ENCODE results near the gene SNRNP25.
A peak's percentile ranks its signal among the peaks of the same experiment; 100 is the strongest.

The SNRNP25 gene

GRCh38 chr16:78444-79150, 25.0 kb downstream of the SNRNP25 start:
- peak; percentile 37 for DNase-seq

GRCh38 chr16:79151-80054, 25.8 kb downstream of the SNRNP25 start:
- no peak for DNase-seq

GRCh38 chr16:83060-83603, 29.5 kb downstream of the SNRNP25 start:
- no peak for DNase-seq

- DNase-seq, result no peak
Measured at GRCh38 chr16:83781-84615, 30.4 kb downstream of the SNRNP25 start.

GRCh38 chr16:84718-85406, 31.2 kb downstream of the SNRNP25 start:
- DNase-seq, result peak; percentile 75

- no peak for DNase-seq
Measured at GRCh38 chr16:85407-85782, 31.8 kb downstream of the SNRNP25 start.

GRCh38 chr16:85865-86264, 32.2 kb downstream of the SNRNP25 start:
- no peak for DNase-seq

GRCh38 chr16:86483-86952, 32.9 kb downstream of the SNRNP25 start:
- no peak for DNase-seq

- DNase-seq, result no peak
Measured at GRCh38 chr16:88613-89012, 35.0 kb downstream of the SNRNP25 start.

GRCh38 chr16:89391-90302, 36.0 kb downstream of the SNRNP25 start:
- DNase-seq, result no peak

- DNase-seq, result no peak
Measured at GRCh38 chr16:91484-91883, 37.9 kb downstream of the SNRNP25 start.

- no peak for DNase-seq
Measured at GRCh38 chr16:92431-93339, 39.1 kb downstream of the SNRNP25 start.

- no peak for DNase-seq
Measured at GRCh38 chr16:94918-95265, 41.3 kb downstream of the SNRNP25 start.

- peak; percentile 91 for DNase-seq
Measured at GRCh38 chr16:96935-97381, 43.3 kb downstream of the SNRNP25 start.

- DNase-seq, result no peak
Measured at GRCh38 chr16:97822-98221, 44.2 kb downstream of the SNRNP25 start.

- no peak for DNase-seq
Measured at GRCh38 chr16:100989-101388, 47.4 kb downstream of the SNRNP25 start.

- DNase-seq, result no peak
Measured at GRCh38 chr16:101586-101985, 48.0 kb downstream of the SNRNP25 start.

- DNase-seq, result no peak
Measured at GRCh38 chr16:102060-102855, 48.6 kb downstream of the SNRNP25 start.

- DNase-seq, result no peak
Measured at GRCh38 chr16:104355-104754, 50.7 kb downstream of the SNRNP25 start.

Data from stimulated activated CD4-positive, alpha-beta T cell treated with anti-CD3 and anti-CD28 coated beads, Interleukin-15, amount 100 ng/mL, for 24 hours (primary cell).